Keratinocyte (primary cell): Measurements from ENCODE around the gene CD226.

Experiments
- EZH2 ChIP-seq: IDR thresholded peaks from one replicate; pipeline ENCODE4 v1.6.1; 2012; ENCODE audit warnings: inconsistent platforms, mild to moderate bottlenecking, low read length, moderate library complexity
- TF ChIP-seq, protein P1 (sequence below), 3 experiments: IDR thresholded peaks in 1 of 3; conservative IDR thresholded peaks in 1 of 3; optimal IDR thresholded peaks in 1 of 3; 2 replicates in 2 of 3; 3 replicates in 1 of 3; pipeline versions ENCODE3 to v1.5.1; 2011; ENCODE audit warnings: low read length in 3 of 3, mild to moderate bottlenecking in 3 of 3, moderate library complexity in 2 of 3, control low read depth in 1 of 3, inconsistent platforms in 1 of 3; ENCODE audit not compliant: insufficient read depth in 2 of 3; ENCODE audit errors: extremely low read depth in 1 of 3

DNA sequence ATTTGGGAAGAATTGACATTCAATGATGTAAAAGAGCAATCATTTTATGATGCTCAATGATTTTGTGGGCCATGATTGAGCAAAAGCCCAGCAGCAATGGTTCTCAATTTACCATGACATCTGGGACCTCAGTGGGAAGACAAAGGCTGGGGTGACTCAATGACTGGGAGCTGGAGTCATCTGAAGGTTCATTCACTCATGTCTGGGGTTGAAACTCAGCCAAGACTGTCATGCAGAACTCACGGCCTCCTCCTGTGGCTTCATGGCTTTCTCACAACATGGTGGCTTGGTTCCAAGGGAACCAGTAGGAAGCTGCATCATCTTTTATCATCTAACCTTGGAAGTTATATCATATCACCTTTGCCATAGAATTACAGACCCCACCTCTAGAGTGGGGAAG, 45.1 kb upstream of the CD226 start:
- TF ChIP-seq, protein P1, sequence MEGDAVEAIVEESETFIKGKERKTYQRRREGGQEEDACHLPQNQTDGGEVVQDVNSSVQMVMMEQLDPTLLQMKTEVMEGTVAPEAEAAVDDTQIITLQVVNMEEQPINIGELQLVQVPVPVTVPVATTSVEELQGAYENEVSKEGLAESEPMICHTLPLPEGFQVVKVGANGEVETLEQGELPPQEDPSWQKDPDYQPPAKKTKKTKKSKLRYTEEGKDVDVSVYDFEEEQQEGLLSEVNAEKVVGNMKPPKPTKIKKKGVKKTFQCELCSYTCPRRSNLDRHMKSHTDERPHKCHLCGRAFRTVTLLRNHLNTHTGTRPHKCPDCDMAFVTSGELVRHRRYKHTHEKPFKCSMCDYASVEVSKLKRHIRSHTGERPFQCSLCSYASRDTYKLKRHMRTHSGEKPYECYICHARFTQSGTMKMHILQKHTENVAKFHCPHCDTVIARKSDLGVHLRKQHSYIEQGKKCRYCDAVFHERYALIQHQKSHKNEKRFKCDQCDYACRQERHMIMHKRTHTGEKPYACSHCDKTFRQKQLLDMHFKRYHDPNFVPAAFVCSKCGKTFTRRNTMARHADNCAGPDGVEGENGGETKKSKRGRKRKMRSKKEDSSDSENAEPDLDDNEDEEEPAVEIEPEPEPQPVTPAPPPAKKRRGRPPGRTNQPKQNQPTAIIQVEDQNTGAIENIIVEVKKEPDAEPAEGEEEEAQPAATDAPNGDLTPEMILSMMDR (optimal IDR thresholded peaks at IDR 0.05 in 1 of 3, IDR thresholded peaks at IDR 0.05 in 1 of 3, conservative IDR thresholded peaks at IDR 0.05 in 1 of 3; ENCODE audit: extremely low read depth in 1 of 3, insufficient read depth in 2 of 3, low read length in 3 of 3): no peak
- TF ChIP-seq EZH2: no peak
